ENCODE data around the gene TNRC6A. TPM values are rescaled to one million over a fixed set of nuclear protein-coding genes. Genes with fewer than 3 reads are reported as not detected.

Gene TNRC6A
- total RNA-seq, 6 experiments from 2014 or later = 40.7 to 49.3 (median 41.7) TPM

- TF ChIP-seq, protein P1, sequence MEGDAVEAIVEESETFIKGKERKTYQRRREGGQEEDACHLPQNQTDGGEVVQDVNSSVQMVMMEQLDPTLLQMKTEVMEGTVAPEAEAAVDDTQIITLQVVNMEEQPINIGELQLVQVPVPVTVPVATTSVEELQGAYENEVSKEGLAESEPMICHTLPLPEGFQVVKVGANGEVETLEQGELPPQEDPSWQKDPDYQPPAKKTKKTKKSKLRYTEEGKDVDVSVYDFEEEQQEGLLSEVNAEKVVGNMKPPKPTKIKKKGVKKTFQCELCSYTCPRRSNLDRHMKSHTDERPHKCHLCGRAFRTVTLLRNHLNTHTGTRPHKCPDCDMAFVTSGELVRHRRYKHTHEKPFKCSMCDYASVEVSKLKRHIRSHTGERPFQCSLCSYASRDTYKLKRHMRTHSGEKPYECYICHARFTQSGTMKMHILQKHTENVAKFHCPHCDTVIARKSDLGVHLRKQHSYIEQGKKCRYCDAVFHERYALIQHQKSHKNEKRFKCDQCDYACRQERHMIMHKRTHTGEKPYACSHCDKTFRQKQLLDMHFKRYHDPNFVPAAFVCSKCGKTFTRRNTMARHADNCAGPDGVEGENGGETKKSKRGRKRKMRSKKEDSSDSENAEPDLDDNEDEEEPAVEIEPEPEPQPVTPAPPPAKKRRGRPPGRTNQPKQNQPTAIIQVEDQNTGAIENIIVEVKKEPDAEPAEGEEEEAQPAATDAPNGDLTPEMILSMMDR (IDR thresholded peaks at IDR 0.05) = no peak
- Mint-ChIP-seq H3K4me1 (ENCODE audit: low read depth) (no peaks in the 10 kb centered on the region), H3K9me3 (no peaks in the 10 kb centered on the region), H3K36me3 (ENCODE audit: low read depth) (peaks cover 21% of the 10 kb centered on the region), H3K27me3 (ENCODE audit: insufficient read depth) (peaks cover under 1% of the 10 kb centered on the region; the same call in 1 of the 2 replicates), H3K27ac (no peak overlapping the region; the same call in 1 of the 2 replicates), H3K4me3 (no peak overlapping the region)
- DNase-seq = no peak
These were observed 99.7 kb downstream of the TNRC6A start for GRCh38 chr16:24829153-24829552.

DNA sequence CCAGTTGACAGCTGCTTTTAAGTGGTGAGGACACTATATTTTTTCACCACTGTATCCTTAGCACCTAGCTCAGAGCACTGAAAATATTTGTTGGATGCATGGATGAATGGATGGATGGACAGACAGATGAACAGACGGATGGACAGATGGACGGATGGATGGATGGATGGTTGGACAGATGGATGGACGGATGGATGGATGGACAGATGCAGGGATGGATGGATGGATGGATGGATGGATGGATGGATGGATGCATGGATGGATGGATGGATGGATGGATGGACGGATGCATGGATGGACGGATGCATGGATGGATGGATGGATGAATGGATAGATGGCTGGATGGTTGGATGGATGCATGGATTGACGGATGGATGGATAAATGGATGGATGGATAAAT lies 103.9 kb downstream of the TNRC6A start:
- H3K27me3 Mint-ChIP-seq (ENCODE audit: insufficient read depth) = no peaks in the 10 kb centered on the region
- H3K4me1 Mint-ChIP-seq (ENCODE audit: low read depth) = peaks cover 11% of the 10 kb centered on the region
- no peaks in the 10 kb centered on the region for H3K36me3 Mint-ChIP-seq (ENCODE audit: low read depth)
- no peak overlapping the region for H3K4me3 Mint-ChIP-seq
- H3K27ac Mint-ChIP-seq = no peak overlapping the region
- no peaks in the 10 kb centered on the region for H3K9me3 Mint-ChIP-seq
- no peak for DNase-seq
- TF ChIP-seq, protein P1 (IDR thresholded peaks at IDR 0.05) = no peak

DNA sequence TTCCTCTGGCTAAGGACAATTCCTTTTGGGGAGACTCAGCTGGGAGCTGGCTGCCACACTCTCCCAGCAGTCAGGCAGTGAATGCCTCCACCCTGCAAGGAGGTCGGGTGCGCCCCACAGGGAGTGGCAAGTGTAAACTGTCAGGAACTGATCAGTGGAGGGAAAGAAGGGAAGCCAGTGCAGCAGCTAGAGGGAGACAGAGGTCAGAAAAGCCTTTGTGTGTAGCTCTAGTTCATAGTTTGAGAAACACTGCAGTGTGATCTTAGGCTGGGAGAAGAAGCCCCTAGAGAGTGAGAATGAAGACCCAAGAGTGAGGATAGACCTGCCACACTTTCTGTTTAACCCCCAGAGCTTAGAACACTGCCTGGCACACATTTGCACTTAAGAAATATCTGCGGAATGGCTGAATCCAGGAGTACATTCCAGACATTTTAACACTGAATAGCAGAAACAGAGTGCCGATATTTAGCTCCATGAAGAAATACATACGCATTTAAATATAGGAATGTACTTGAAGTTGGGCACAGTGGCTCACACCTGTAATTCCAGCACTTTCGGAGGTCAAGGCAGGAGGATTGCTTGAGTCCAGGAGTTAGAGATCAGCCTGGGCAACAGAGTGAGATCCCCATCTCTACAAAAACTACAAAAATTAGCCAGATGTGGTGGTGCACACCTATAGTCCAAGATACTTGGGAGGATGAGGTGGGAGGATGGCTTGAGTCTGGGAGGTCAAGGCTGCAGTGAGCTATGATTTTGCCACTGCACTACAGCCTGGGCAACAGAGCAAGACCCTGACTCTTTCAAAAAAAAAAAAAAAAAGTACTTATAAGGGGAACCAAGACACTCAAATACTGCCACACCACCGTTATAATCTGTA lies 105.2 kb downstream of the TNRC6A start:
- H3K36me3 Mint-ChIP-seq (ENCODE audit: low read depth) = no peaks in the 10 kb centered on the region
- H3K4me1 Mint-ChIP-seq (ENCODE audit: low read depth) = peaks cover 24% of the 10 kb centered on the region
- DNase-seq = peak; percentile 34
- H3K27ac Mint-ChIP-seq = no peak overlapping the region
- H3K4me3 Mint-ChIP-seq = no peak overlapping the region
- TF ChIP-seq, protein P1 (IDR thresholded peaks at IDR 0.05) = peak; percentile 78
- H3K9me3 Mint-ChIP-seq = no peaks in the 10 kb centered on the region
- H3K27me3 Mint-ChIP-seq (ENCODE audit: insufficient read depth) = no peaks in the 10 kb centered on the region; the same call in 1 of the 2 replicates

DNA sequence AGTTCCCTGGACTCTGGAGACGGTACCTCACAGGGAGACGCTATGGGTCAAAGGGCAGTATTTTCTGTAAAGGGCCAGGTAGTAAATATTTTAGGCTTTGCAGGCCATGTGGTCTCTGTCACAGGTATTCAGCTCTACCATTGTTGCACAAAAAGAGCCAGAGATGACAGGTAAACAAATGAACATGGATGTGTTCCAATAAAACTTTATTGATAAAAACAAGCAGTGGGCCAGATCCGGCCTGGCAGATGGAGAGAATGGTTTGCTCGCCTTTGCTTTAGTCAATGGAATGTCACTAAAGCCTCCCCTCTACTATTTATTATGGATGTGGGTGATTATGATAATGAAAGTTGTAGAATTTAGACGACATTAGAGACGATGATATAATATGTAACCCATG lies 107.4 kb downstream of the TNRC6A start:
- TF ChIP-seq, protein P1 (IDR thresholded peaks at IDR 0.05) = no peak
- Mint-ChIP-seq H3K4me3 (no peak overlapping the region), H3K27me3 (ENCODE audit: insufficient read depth) (no peaks in the 10 kb centered on the region; the same call in 1 of the 2 replicates), H3K27ac (no peak overlapping the region), H3K36me3 (ENCODE audit: low read depth) (no peaks in the 10 kb centered on the region), H3K4me1 (ENCODE audit: low read depth) (peaks cover 31% of the 10 kb centered on the region), H3K9me3 (no peaks in the 10 kb centered on the region)
- DNase-seq = no peak

- no peaks in the 10 kb centered on the region for H3K36me3 Mint-ChIP-seq (ENCODE audit: low read depth)
- H3K4me1 Mint-ChIP-seq (ENCODE audit: low read depth) = peaks cover 38% of the 10 kb centered on the region
- no peaks in the 10 kb centered on the region for H3K9me3 Mint-ChIP-seq
- no peak for DNase-seq
- TF ChIP-seq, protein P1 (IDR thresholded peaks at IDR 0.05) = no peak
- no peaks in the 10 kb centered on the region; the same call in 1 of the 2 replicates for H3K27me3 Mint-ChIP-seq (ENCODE audit: insufficient read depth)
- no peak overlapping the region for H3K4me3 Mint-ChIP-seq
- H3K27ac Mint-ChIP-seq = peak overlapping the region; percentile 97; the same call in 1 of the 2 replicates
These were observed 108.5 kb downstream of the TNRC6A start for GRCh38 chr16:24837969-24838368.

Data from HFFc6 (cell line).